ENCODE data around the gene CD40. TPM values are rescaled to one million over a fixed set of nuclear protein-coding genes. Genes with fewer than 3 reads are reported as not detected.

The CD40 gene
- total and polyA plus RNA-seq, 7 experiments from 2014 or later = 1.7 to 10.0 (median 4.0) TPM

DNA sequence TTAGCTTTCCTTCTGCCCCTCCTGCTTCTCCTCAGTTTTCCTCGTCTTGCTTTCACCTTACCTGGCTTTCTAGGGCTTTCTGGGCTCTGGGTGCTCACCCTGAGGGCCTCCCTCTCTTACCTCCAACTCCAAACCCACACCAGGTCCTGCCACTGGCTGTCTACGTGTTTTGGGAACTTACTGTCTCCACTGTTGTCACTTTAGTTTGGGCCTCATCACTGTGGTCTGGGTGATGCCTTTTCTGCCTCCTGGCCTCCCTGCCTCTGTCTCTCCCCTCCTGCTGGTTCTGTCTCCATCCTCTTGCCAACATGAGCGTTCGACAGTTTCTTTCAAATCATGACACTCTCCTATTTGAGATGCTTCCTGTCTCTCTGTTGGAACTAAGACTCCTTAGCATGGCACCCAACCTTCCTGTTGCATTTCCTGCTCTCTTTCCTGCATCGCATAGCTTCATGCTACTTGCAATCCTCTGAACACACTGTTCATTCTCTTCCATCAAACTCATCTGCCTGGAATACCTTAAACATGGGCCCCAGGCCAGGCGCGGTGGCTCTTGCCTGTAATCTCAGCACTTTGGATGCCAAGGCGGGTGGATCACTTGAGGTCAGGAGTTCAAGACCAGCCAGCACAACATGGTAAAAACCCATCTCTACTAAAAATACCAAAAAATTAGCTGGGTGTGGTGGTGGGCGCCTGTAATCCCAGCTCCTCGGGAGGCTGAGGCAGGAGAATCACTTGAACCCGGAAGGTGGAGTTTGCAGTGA lies 5.5 kb downstream of the CD40 start:
- H3K4me3 Mint-ChIP-seq = no peak overlapping the region
- ATAC-seq = no peak

DNA sequence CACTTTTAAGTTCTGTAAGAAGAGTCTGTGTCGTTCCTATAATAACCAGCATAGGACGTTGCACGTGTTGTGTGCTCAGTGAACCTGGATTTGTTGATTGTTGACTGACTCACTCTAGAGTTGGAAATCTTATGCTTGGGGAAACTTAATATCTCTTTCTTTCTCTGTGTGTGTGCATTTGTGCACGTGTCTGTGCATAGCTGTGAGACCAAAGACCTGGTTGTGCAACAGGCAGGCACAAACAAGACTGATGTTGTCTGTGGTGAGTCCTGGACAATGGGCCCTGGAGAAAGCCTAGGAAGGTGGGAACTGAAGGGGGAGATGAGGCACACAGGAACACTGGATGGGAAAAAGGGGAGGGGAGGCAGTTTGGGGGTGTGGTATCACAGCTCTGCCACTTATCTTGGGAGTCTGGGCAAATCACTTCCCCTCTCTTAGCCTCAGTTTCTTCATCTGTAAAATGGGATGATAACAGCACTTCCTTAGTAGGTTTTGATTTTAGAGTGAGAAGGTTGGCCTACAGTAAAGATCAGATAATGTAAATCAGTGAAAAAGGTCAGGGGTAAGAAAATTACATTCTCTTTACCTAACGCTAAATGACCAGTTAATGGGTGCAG lies 8.4 kb downstream of the CD40 start:
- ChIA-PET CTCF (no interaction called here), POLR2A (no interaction called here)
- Histone ChIP-seq H3K36me3 (ENCODE audit: control insufficient read depth in 2 of 3, insufficient read depth in 3 of 3, low read length in 3 of 3) (peaks cover 0 to 5% (median 0%) of the 10 kb centered on the region in 3 experiments), H3K9me3 (ENCODE audit: control insufficient read depth in 2 of 3, low read length in 3 of 3) (no peaks in the 10 kb centered on the region), H3K4me1 (ENCODE audit: control insufficient read depth in 2 of 2, insufficient read depth in 2 of 2, low read length in 2 of 2) (no peaks in the 10 kb centered on the region), H3K27ac (ENCODE audit: low read depth, low read length) (no peak overlapping the region), H3K4me3 (ENCODE audit: low read length) (no peak overlapping the region), H3K27me3 (ENCODE audit: control insufficient read depth in 2 of 2, insufficient read depth in 2 of 2, low read length in 2 of 2) (no peaks in the 10 kb centered on the region)
- Mint-ChIP-seq H3K36me3 (peaks cover 0 to 17% (median 14%) of the 10 kb centered on the region in 5 donors), H3K27ac (no peak overlapping the region), H3K4me3 (no peak overlapping the region), H3K27me3 (peaks cover 0 to 13% (median 2%) of the 10 kb centered on the region in 5 donors), H3K4me1 (no peaks in the 10 kb centered on the region), H3K9me3 (no peaks in the 10 kb centered on the region)
- ATAC-seq (no peak), DNase-seq (no peak)
- intact Hi-C loops (cut with micrococcal nuclease) = no loop called here

More for the DNA sequence above, 5.5 kb downstream of the CD40 start:
- Histone ChIP-seq H3K27me3 (ENCODE audit: control insufficient read depth in 2 of 2, insufficient read depth in 2 of 2, low read length in 2 of 2) (no peaks in the 10 kb centered on the region), H3K4me3 (ENCODE audit: low read length) (no peak overlapping the region), H3K36me3 (ENCODE audit: control insufficient read depth in 2 of 3, insufficient read depth in 3 of 3, low read length in 3 of 3) (peaks cover 0 to 5% (median 0%) of the 10 kb centered on the region in 3 experiments), H3K27ac (ENCODE audit: low read depth, low read length) (no peak overlapping the region), H3K9me3 (ENCODE audit: control insufficient read depth in 2 of 3, low read length in 3 of 3) (no peaks in the 10 kb centered on the region), H3K4me1 (ENCODE audit: control insufficient read depth in 2 of 2, insufficient read depth in 2 of 2, low read length in 2 of 2) (peaks cover 0 to 3% of the 10 kb centered on the region in 2 donors)
- Mint-ChIP-seq H3K4me1 (peaks cover 2 to 15% (median 12%) of the 10 kb centered on the region in 7 donors), H3K36me3 (peaks cover 0 to 17% (median 14%) of the 10 kb centered on the region in 5 donors), H3K9me3 (no peaks in the 10 kb centered on the region), H3K27ac (no peak overlapping the region), H3K27me3 (peaks cover 0 to 3% (median 0%) of the 10 kb centered on the region in 5 donors)
- intact Hi-C loops (cut with micrococcal nuclease) = no loop called here
- no peak for DNase-seq
- POLR2A ChIA-PET = no interaction called here
- CTCF ChIA-PET = no interaction called here

GRCh38 chr20:46127396-46128010 lies 9.4 kb downstream of the CD40 start:
- Histone ChIP-seq H3K9me3 (ENCODE audit: control insufficient read depth in 2 of 3, low read length in 3 of 3) (no peaks in the 10 kb centered on the region), H3K27ac (ENCODE audit: low read depth, low read length) (no peak overlapping the region), H3K36me3 (ENCODE audit: control insufficient read depth in 2 of 3, insufficient read depth in 3 of 3, low read length in 3 of 3) (no peaks in the 10 kb centered on the region), H3K4me3 (ENCODE audit: low read length) (no peak overlapping the region), H3K27me3 (ENCODE audit: control insufficient read depth in 2 of 2, insufficient read depth in 2 of 2, low read length in 2 of 2) (no peaks in the 10 kb centered on the region), H3K4me1 (ENCODE audit: control insufficient read depth in 2 of 2, insufficient read depth in 2 of 2, low read length in 2 of 2) (no peaks in the 10 kb centered on the region)
- ChIA-PET CTCF (no interaction called here), POLR2A (no interaction called here)
- Mint-ChIP-seq H3K27me3 (peaks cover 4 to 19% (median 10%) of the 10 kb centered on the region in 5 donors), H3K36me3 (peaks cover 0 to 16% (median 11%) of the 10 kb centered on the region in 5 donors), H3K4me3 (no peak overlapping the region), H3K27ac (no peak overlapping the region), H3K9me3 (no peaks in the 10 kb centered on the region), H3K4me1 (no peaks in the 10 kb centered on the region)
- ATAC-seq (no peak), DNase-seq (no peak)
- intact Hi-C loops (cut with micrococcal nuclease) = no loop called here

GRCh38 chr20:46128310-46129151 lies 10.4 kb downstream of the CD40 start:
- Mint-ChIP-seq H3K27ac (no peak overlapping the region), H3K4me1 (peaks cover 0 to 3% (median 0%) of the 10 kb centered on the region in 7 donors), H3K9me3 (no peaks in the 10 kb centered on the region), H3K4me3 (no peak overlapping the region), H3K27me3 (peaks cover 12 to 26% (median 16%) of the 10 kb centered on the region in 5 donors), H3K36me3 (peaks cover 0 to 17% (median 8%) of the 10 kb centered on the region in 5 donors)
- DNase-seq (no peak), ATAC-seq (no peak)
- Histone ChIP-seq H3K36me3 (ENCODE audit: control insufficient read depth in 2 of 3, insufficient read depth in 3 of 3, low read length in 3 of 3) (no peaks in the 10 kb centered on the region), H3K27ac (ENCODE audit: low read depth, low read length) (no peak overlapping the region), H3K27me3 (ENCODE audit: control insufficient read depth in 2 of 2, insufficient read depth in 2 of 2, low read length in 2 of 2) (no peaks in the 10 kb centered on the region), H3K4me3 (ENCODE audit: low read length) (no peak overlapping the region), H3K4me1 (ENCODE audit: control insufficient read depth in 2 of 2, insufficient read depth in 2 of 2, low read length in 2 of 2) (no peaks in the 10 kb centered on the region), H3K9me3 (ENCODE audit: control insufficient read depth in 2 of 3, low read length in 3 of 3) (no peaks in the 10 kb centered on the region)
- ChIA-PET POLR2A (no interaction called here), CTCF (no interaction called here)
- intact Hi-C loops (cut with micrococcal nuclease) = no loop called here

DNA sequence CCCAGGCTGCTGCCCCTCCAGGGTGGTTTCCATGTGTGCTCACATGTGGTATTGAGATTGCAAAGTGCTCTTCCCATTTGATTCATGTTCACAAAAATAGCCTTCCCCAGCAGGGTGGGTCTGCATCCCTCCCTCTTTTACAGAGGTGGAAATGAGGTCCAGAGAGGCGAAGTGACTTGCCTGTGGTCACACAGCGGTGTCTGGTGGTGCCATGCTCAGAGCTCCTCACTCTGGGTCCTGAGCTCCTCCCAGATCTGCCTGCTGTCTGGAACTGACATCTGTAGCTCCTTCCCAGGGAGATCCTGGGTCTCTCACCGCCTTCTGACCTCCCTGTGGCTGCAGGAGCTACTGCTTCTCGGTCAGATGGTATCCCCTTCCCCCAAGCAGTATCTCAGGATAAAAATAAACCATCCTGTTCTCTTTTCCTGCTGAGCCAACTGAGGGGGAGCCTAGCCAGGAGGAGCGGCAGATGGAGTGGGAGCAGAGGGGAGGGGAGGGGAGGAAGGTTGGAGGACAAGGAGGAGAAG lies 11.9 kb downstream of the CD40 start:
- Mint-ChIP-seq H3K36me3 (peaks cover 0 to 12% (median 4%) of the 10 kb centered on the region in 5 donors), H3K27ac (no peak overlapping the region), H3K4me3 (no peak overlapping the region), H3K9me3 (no peaks in the 10 kb centered on the region), H3K27me3 (peaks cover 16 to 29% (median 25%) of the 10 kb centered on the region in 5 donors), H3K4me1 (peaks cover 0 to 5% (median 0%) of the 10 kb centered on the region in 7 donors)
- no peak overlapping the region for H3K4me3 ChIP-seq (ENCODE audit: low read length)
- CTCF ChIA-PET = no interaction called here
- no peaks in the 10 kb centered on the region for H3K9me3 ChIP-seq (ENCODE audit: control insufficient read depth in 2 of 3, low read length in 3 of 3)
- intact Hi-C loops (cut with micrococcal nuclease) = loop anchor here in 1 of 2 donors (10.0 kb wide), 1 partner anchor 215 kb away; no protein-coding TSS in a partner anchor
- no peaks in the 10 kb centered on the region for H3K36me3 ChIP-seq (ENCODE audit: control insufficient read depth in 2 of 3, insufficient read depth in 3 of 3, low read length in 3 of 3)
- no peak overlapping the region for H3K27ac ChIP-seq (ENCODE audit: low read depth, low read length)
- H3K27me3 ChIP-seq (ENCODE audit: control insufficient read depth in 2 of 2, insufficient read depth in 2 of 2, low read length in 2 of 2) = no peaks in the 10 kb centered on the region
- no peaks in the 10 kb centered on the region for H3K4me1 ChIP-seq (ENCODE audit: control insufficient read depth in 2 of 2, insufficient read depth in 2 of 2, low read length in 2 of 2)
- POLR2A ChIA-PET = no interaction called here
- ATAC-seq (no peak), DNase-seq (no peak)

DNA sequence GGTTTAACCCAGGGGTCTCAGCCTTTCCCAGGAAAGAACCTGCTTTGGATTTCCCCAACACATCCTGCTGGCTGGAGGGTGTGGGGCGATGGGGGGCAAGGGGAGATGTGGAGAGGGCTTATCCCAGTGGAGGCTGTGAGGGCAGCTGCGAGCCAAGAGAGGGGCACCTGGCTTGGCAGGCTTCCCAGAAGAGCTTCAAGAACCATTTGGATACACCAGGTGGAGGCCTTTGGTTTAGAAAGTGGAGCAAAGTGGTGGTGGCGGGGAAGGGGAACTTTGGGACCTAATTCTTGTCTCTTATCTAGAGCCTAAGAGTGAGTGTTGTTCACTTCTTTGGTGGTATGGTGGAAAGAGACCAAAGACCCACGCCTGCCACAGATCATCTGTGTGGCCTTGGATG lies 12.4 kb downstream of the CD40 start:
- DNase-seq (no peak), ATAC-seq (no peak)
- Mint-ChIP-seq H3K27me3 (peaks cover 17 to 32% (median 28%) of the 10 kb centered on the region in 5 donors), H3K9me3 (no peaks in the 10 kb centered on the region), H3K27ac (no peak overlapping the region), H3K36me3 (peaks cover 0 to 11% (median 3%) of the 10 kb centered on the region in 5 donors), H3K4me3 (no peak overlapping the region), H3K4me1 (peaks cover 0 to 6% (median 0%) of the 10 kb centered on the region in 7 donors)
- H3K4me3 ChIP-seq (ENCODE audit: low read length) = no peak overlapping the region
- H3K27me3 ChIP-seq (ENCODE audit: control insufficient read depth in 2 of 2, insufficient read depth in 2 of 2, low read length in 2 of 2) = no peaks in the 10 kb centered on the region
- no peaks in the 10 kb centered on the region for H3K9me3 ChIP-seq (ENCODE audit: control insufficient read depth in 2 of 3, low read length in 3 of 3)
- no peaks in the 10 kb centered on the region for H3K4me1 ChIP-seq (ENCODE audit: control insufficient read depth in 2 of 2, insufficient read depth in 2 of 2, low read length in 2 of 2)
- intact Hi-C loops (cut with micrococcal nuclease) = loop anchor here in 1 of 2 donors (10.0 kb wide), 1 partner anchor 214 kb away; no protein-coding TSS in a partner anchor
- no peaks in the 10 kb centered on the region for H3K36me3 ChIP-seq (ENCODE audit: control insufficient read depth in 2 of 3, insufficient read depth in 3 of 3, low read length in 3 of 3)
- H3K27ac ChIP-seq (ENCODE audit: low read depth, low read length) = no peak overlapping the region
- ChIA-PET POLR2A (no interaction called here), CTCF (no interaction called here)

Measured in naive thymus-derived CD4-positive, alpha-beta T cell (primary cell).